Pons (tissue), 1 donor: ENCODE data around the gene CLN6.
A peak's percentile ranks its signal among the peaks of the same experiment; 100 is the strongest.
"Not testable (repeated sequence)": the region's sequence is repeated elsewhere in the genome, so short reads cannot be mapped to it uniquely, and the experiment has no call there.

Source experiments
- DNase-seq: peaks from one replicate; pipeline ENCODE4 v3.0.0-alpha.2; 2016; ENCODE audit warnings: low spot score

The CLN6 gene

GRCh38 chr15:68206711-68207151 lies 22.8 kb downstream of the CLN6 start:
- no peak for DNase-seq

- DNase-seq, result peak; percentile 71
Measured at GRCh38 chr15:68205954-68206539, 23.5 kb downstream of the CLN6 start.

GRCh38 chr15:68205558-68205944 lies 24.0 kb downstream of the CLN6 start:
- DNase-seq, result no peak

GRCh38 chr15:68204776-68205557 lies 24.6 kb downstream of the CLN6 start, which contains the start of gene CALML4:
TSS of gene CALML4 (minus strand) at chr15:68205332. CDS start at chr15:68205247, 85 bp downstream.
- peak; percentile 44 for DNase-seq

GRCh38 chr15:68204361-68204760 lies 25.2 kb downstream of the CLN6 start:
- no peak for DNase-seq

- DNase-seq, result no peak
Measured at GRCh38 chr15:68203956-68204355, 25.6 kb downstream of the CLN6 start.

- no peak for DNase-seq
Measured at GRCh38 chr15:68203486-68203885, 26.0 kb downstream of the CLN6 start.

GRCh38 chr15:68202994-68203393 lies 26.5 kb downstream of the CLN6 start:
- DNase-seq, result not testable (repeated sequence)

- DNase-seq, result no peak
Measured at GRCh38 chr15:68201879-68202261, 27.7 kb downstream of the CLN6 start.

GRCh38 chr15:68201153-68201878 lies 28.2 kb downstream of the CLN6 start:
- no peak for DNase-seq

GRCh38 chr15:68200016-68200861 lies 29.3 kb downstream of the CLN6 start:
- DNase-seq, result no peak

GRCh38 chr15:68199340-68199739 lies 30.2 kb downstream of the CLN6 start:
- no peak for DNase-seq

GRCh38 chr15:68197661-68198437 lies 31.7 kb downstream of the CLN6 start:
- no peak for DNase-seq

GRCh38 chr15:68197170-68197492 lies 32.4 kb downstream of the CLN6 start:
- DNase-seq, result no peak

GRCh38 chr15:68196445-68197169 lies 32.9 kb downstream of the CLN6 start:
- no peak for DNase-seq

- DNase-seq, result no peak
Measured at GRCh38 chr15:68195336-68196112, 34.0 kb downstream of the CLN6 start.

GRCh38 chr15:68192804-68193486 lies 36.6 kb downstream of the CLN6 start:
- peak; percentile 62 for DNase-seq

- DNase-seq, result no peak
Measured at GRCh38 chr15:68192117-68192516, 37.4 kb downstream of the CLN6 start.

- no peak for DNase-seq
Measured at GRCh38 chr15:68191555-68191954, 38.0 kb downstream of the CLN6 start.
